Parathyroid adenoma (tissue), 2 donors: Measurements from ENCODE around the gene ZFAND3.

ENCODE experiments used
- H2AFZ ChIP-seq: fragments of 300-600 bp; sonication (generic); one replicate; pipeline ENCODE4 v1.7.0; 2017; ENCODE audit warnings: antibody characterized with exemption, mild to moderate bottlenecking
- H3K27ac ChIP-seq: fragments of 300-600 bp; sonication (generic); one replicate; pipeline ENCODE4 v1.7.0; 2017
- H3K27me3 ChIP-seq: fragments of 300-600 bp; sonication (generic); one replicate; pipeline ENCODE4 v1.7.0; 2017; ENCODE audit warnings: low read length; ENCODE audit not compliant: control insufficient read depth, insufficient read depth
- H3K36me3 ChIP-seq: fragments of 300-600 bp; sonication (generic); one replicate; pipeline ENCODE4 v1.7.0; 2017; ENCODE audit warnings: low read length; ENCODE audit not compliant: control insufficient read depth, insufficient read depth
- H3K4me1 ChIP-seq: fragments of 300-600 bp; sonication (generic); one replicate; pipeline ENCODE4 v1.7.0; 2017; ENCODE audit warnings: control low read depth
- H3K4me2 ChIP-seq: fragments of 300-600 bp; sonication (generic); one replicate; pipeline ENCODE4 v1.7.0; 2017; ENCODE audit warnings: low read length
- H3K4me3 ChIP-seq: fragments of 300-600 bp; sonication (generic); one replicate; pipeline ENCODE4 v1.7.0; 2017; ENCODE audit warnings: low read depth, low read length
- H3K79me2 ChIP-seq: fragments of 300-600 bp; sonication (generic); one replicate; pipeline ENCODE4 v1.7.0; 2017; ENCODE audit warnings: control low read depth
- H3K9ac ChIP-seq: fragments of 300-600 bp; sonication (generic); one replicate; pipeline ENCODE4 v1.7.0; 2017; ENCODE audit warnings: mild to moderate bottlenecking
- H3K9me3 ChIP-seq: fragments of 300-600 bp; sonication (generic); one replicate; pipeline ENCODE4 v1.7.0; 2017; ENCODE audit warnings: low read length; ENCODE audit not compliant: control insufficient read depth
- TF ChIP-seq, protein P1 (sequence below): fragments of 300-600 bp; sonication (generic); IDR thresholded peaks from one replicate; pipeline ENCODE4 v1.7.0; 2017; ENCODE audit warnings: antibody characterized with exemption, mild to moderate bottlenecking
- donor health status: primary hyperparathyroidism.

ZFAND3 gene

DNA sequence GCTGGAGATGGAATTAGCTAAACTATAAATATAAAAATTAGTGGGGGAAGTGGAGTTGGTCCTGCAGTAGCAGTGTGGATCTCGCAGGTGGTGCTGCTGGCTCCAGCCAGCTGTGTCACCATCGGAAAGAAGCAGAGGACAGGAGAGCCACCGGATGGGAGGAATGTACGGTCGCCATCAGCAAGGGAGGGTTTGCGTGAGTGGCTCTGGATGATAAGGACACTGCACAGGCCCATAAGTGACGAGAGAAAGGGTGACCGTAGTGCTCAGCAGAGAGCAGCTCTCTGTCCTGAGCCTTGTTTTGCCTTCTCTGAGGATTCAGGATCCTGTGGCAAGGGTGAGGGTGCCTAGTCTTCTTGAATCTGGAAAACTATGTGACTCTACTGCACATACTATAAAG is 378.7 kb downstream of the ZFAND3 start:
- Histone ChIP-seq H3K9me3 (no peaks in the 10 kb centered on the region), H3K79me2 (no peaks in the 10 kb centered on the region), H2AFZ (no peak overlapping the region), H3K36me3 (no peaks in the 10 kb centered on the region), H3K9ac (no peak overlapping the region), H3K27ac (no peak overlapping the region), H3K27me3 (no peaks in the 10 kb centered on the region), H3K4me1 (no peaks in the 10 kb centered on the region), H3K4me2 (no peak overlapping the region), H3K4me3 (no peak overlapping the region)
- TF ChIP-seq, protein P1, sequence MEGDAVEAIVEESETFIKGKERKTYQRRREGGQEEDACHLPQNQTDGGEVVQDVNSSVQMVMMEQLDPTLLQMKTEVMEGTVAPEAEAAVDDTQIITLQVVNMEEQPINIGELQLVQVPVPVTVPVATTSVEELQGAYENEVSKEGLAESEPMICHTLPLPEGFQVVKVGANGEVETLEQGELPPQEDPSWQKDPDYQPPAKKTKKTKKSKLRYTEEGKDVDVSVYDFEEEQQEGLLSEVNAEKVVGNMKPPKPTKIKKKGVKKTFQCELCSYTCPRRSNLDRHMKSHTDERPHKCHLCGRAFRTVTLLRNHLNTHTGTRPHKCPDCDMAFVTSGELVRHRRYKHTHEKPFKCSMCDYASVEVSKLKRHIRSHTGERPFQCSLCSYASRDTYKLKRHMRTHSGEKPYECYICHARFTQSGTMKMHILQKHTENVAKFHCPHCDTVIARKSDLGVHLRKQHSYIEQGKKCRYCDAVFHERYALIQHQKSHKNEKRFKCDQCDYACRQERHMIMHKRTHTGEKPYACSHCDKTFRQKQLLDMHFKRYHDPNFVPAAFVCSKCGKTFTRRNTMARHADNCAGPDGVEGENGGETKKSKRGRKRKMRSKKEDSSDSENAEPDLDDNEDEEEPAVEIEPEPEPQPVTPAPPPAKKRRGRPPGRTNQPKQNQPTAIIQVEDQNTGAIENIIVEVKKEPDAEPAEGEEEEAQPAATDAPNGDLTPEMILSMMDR = no peak
